Right lobe of liver (tissue), 6 donors: Measurements from ENCODE around the gene CAMKK1. TPM values are rescaled to one million over a fixed set of nuclear protein-coding genes. Genes with fewer than 3 reads are reported as not detected.

Experiments
- ATAC-seq, 4 donors: fragments of 200-7000 bp; cut with Tn5 transposase; one replicate each; pipeline ENCODE4 v1.9.1; 2020; ENCODE audit warnings: mild to moderate bottlenecking in 4 of 4, moderate library complexity in 4 of 4
- DNase-seq, 3 donors: peaks; one replicate each; pipeline ENCODE4 v3.0.0-alpha.2; 2020
- H3K27ac ChIP-seq, 3 donors: fragments of 200-600 bp; one replicate each; pipeline ENCODE4 v1.8.0; 2022
- H3K27me3 ChIP-seq, 2 donors: fragments of 200-600 bp; one replicate each; pipeline ENCODE4 v1.8.0; 2022
- H3K36me3 ChIP-seq, 4 donors: fragments of 200-600 bp; sonication (generic) in 1 of 4; one replicate each; pipeline versions ENCODE4 v1.5.1 to v1.8.0; 2017 to 2022; ENCODE audit warnings: control low read depth in 1 of 4
- H3K4me1 ChIP-seq, 4 donors: fragments of 200-600 bp; sonication (generic) in 1 of 4; one replicate each; pipeline versions ENCODE4 v1.5.1 to v1.8.0; 2017 to 2022; ENCODE audit warnings: control low read depth in 1 of 4
- H3K4me3 ChIP-seq, 3 donors: fragments of 200-600 bp; one replicate each; pipeline ENCODE4 v1.8.0; 2022
- H3K9me3 ChIP-seq, 4 donors: fragments of 200-600 bp; sonication (generic) in 1 of 4; one replicate each; pipeline versions ENCODE4 v1.5.1 to v1.8.0; 2017 to 2022; ENCODE audit warnings: control low read depth in 1 of 4
- POLR2A ChIP-seq: fragments of 450-650 bp; IDR thresholded peaks from one replicate; pipeline ENCODE4 v1.6.1; 2017; ENCODE audit warnings: antibody characterized with exemption, mild to moderate bottlenecking
- WGBS: methylation state at CpG from one replicate; pipeline ENCODE4 v1.1.6; 2018; ENCODE audit warnings: low coverage, low lambda C conversion rate; ENCODE audit not compliant: insufficient coverage; ENCODE audit errors: missing lambda C conversion rate; 5-methylcytosine and 5-hydroxymethylcytosine counted together
- intact Hi-C, 2 donors: fragments of 100-400 bp; cut with DNase I; formaldehyde crosslinking; loops; one replicate each; pipeline versions ENCODE4 v1.11.2 to v1.14.1; 2022
- total RNA-seq, 6 experiments: library from RNA; depleted of rRNA in 2 of 6; stranded (reverse); fragments of >200 nt in 2 of 6; fragmentation: NEBNext Ultra II Directional in 3 of 6; extraction: Animal tissue kit (Norgen Biotek cat#: 25700) in 3 of 6; gene quantifications; one replicate each; pipeline versions ENCODE4 v1.1.0 to v1.2.4, GENCODE V29; 2016 to 2023
- TF ChIP-seq, protein P1 (sequence below), 4 donors: fragments of 200-600 bp in 3 of 4; fragments of 450-650 bp in 1 of 4; IDR thresholded peaks; one replicate each; pipeline versions ENCODE4 v1.5.1 to v1.8.0; 2016 to 2022; ENCODE audit warnings: antibody characterized with exemption in 4 of 4, mild to moderate bottlenecking in 2 of 4
- donor health status: DM: no; HTN: yes; CAD: no.
- donor health status: DM: no; HTN: no; CAD: no.
- donor health status: DM: no; HTN: no; CAD: no.
- donor health status: DM: no; HTN: yes; CAD: no.
- donor health status: DM: no; HTN: yes; CAD: no.

The CAMKK1 gene
- total RNA-seq, 6 experiments from 2014 or later = 0.35 to 1.1 (median 0.47) TPM

DNA sequence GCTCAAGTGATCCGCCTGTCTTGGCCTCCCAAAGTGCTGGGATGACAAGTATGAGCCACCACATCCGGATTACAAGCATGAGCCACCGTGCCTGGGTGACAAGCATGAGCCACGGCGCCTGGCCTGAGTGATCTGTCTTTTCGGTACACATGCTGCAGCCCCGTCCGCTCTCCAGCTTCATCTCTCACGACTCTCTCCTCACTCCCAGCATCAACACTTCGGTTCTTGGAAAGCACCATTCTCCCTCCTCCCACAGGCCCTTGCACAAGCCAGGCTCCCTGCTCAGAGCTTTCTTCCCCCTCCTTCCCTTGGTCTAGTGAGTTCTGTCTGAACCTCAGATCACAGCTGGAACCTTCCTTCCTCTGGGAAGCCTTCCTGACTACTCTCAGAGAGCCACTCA lies 40.3 kb downstream of the CAMKK1 start:
- Histone ChIP-seq H3K4me3 (no peak overlapping the region), H3K27me3 (no peaks in the 10 kb centered on the region), H3K27ac (no peak overlapping the region), H3K9me3 (no peaks in the 10 kb centered on the region), H3K4me1 (no peaks in the 10 kb centered on the region), H3K36me3 (no peaks in the 10 kb centered on the region)
- TF ChIP-seq POLR2A = no peak
- TF ChIP-seq, protein P1, sequence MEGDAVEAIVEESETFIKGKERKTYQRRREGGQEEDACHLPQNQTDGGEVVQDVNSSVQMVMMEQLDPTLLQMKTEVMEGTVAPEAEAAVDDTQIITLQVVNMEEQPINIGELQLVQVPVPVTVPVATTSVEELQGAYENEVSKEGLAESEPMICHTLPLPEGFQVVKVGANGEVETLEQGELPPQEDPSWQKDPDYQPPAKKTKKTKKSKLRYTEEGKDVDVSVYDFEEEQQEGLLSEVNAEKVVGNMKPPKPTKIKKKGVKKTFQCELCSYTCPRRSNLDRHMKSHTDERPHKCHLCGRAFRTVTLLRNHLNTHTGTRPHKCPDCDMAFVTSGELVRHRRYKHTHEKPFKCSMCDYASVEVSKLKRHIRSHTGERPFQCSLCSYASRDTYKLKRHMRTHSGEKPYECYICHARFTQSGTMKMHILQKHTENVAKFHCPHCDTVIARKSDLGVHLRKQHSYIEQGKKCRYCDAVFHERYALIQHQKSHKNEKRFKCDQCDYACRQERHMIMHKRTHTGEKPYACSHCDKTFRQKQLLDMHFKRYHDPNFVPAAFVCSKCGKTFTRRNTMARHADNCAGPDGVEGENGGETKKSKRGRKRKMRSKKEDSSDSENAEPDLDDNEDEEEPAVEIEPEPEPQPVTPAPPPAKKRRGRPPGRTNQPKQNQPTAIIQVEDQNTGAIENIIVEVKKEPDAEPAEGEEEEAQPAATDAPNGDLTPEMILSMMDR (IDR thresholded peaks at IDR 0.05) = no peak
- ATAC-seq (no peak), DNase-seq (no peak)
- 76% methylated on average over 10 of the region's 10 CpGs for WGBS
- intact Hi-C loops = no loop called here

DNA sequence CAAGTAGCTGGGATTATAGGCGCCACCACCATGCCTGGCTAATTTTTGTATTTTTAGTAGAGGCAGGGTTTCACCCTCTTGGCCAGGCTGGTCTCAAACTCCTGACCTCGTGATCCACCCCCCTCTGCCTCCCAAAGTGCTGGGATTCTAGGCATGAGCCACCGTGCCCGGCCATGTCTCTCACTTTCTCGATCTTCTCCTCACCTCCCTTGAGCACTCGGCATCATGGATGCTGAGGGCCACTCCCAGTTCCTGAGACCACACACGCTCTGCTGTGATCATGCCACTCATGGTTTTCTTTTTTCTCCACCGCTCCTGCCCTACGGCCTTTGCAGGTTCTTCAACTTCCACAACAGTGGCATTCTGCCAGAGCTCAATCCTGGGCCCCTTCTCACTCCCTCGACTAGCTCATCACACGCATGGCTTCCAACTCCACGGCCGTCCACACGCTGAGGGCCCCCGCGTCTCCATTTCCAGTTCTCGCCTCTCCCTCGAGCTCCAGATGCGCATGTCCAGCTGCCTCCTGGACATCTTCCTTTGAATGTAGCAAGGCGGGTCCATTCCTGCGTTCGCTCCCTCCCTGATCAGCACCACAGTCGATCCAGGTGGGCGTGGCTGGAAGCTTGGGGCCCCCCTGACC lies 41.3 kb downstream of the CAMKK1 start:
- TF ChIP-seq POLR2A = no peak
- TF ChIP-seq, protein P1 (IDR thresholded peaks at IDR 0.05) = no peak
- intact Hi-C loops = no loop called here
- DNase-seq = no peak
- ATAC-seq = no peak
- no peak overlapping the region for H3K27ac ChIP-seq
- H3K4me3 ChIP-seq = no peak overlapping the region
- WGBS = 84% methylated on average over 19 of the region's 24 CpGs
- no peaks in the 10 kb centered on the region for H3K36me3 ChIP-seq
- H3K27me3 ChIP-seq = no peaks in the 10 kb centered on the region
- no peaks in the 10 kb centered on the region for H3K9me3 ChIP-seq
- no peaks in the 10 kb centered on the region for H3K4me1 ChIP-seq

GRCh38 chr17:3848229-3848835 lies 44.5 kb downstream of the CAMKK1 start:
- no peak overlapping the region for H3K27ac ChIP-seq
- no peaks in the 10 kb centered on the region for H3K9me3 ChIP-seq
- H3K4me1 ChIP-seq = peaks cover 0 to 13% (median 3%) of the 10 kb centered on the region in 4 donors
- 76% methylated on average over 4 of the region's 9 CpGs for WGBS
- no peak for ATAC-seq
- TF ChIP-seq, protein P1 (IDR thresholded peaks at IDR 0.05) = no peak
- no peak for TF ChIP-seq POLR2A
- no peak for DNase-seq
- peaks cover 0 to 2% (median 0%) of the 10 kb centered on the region in 4 donors for H3K36me3 ChIP-seq
- intact Hi-C loops = loop anchor here in 1 of 2 donors (10.0 kb wide), 1 partner anchor 114 kb away; no protein-coding TSS in a partner anchor
- H3K27me3 ChIP-seq = no peaks in the 10 kb centered on the region
- no peak overlapping the region for H3K4me3 ChIP-seq

DNA sequence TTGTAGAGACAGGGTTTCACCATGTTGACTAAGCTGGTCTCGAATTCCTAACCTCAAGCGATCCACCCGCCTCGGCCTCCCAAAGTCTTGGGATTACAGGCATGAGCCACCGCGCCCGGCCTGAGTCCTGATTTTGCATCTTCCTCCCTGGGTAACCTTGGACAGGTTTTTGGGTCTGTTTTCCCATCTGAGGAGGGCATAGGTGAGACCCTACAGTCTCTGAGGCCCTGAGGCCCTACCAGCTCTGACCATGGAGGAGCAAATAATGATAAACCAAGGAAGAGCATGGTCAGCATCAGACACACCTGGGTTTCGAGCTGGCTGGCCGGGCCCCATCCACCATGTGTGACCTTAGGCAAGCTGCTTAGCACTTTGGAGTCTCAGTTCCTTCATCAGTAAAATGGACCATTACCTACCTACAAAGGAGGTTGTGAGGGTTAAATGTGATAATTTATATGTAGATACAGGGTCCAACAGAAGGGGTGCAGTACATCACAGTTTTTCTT lies 45.6 kb downstream of the CAMKK1 start:
- intact Hi-C loops = loop anchor here in 1 of 2 donors (10.0 kb wide), 1 partner anchor 112 kb away; no protein-coding TSS in a partner anchor
- H3K4me3 ChIP-seq = no peak overlapping the region
- peaks cover 0 to 13% (median 3%) of the 10 kb centered on the region in 4 donors for H3K4me1 ChIP-seq
- H3K36me3 ChIP-seq = peaks cover 3 to 13% (median 5%) of the 10 kb centered on the region in 4 donors
- no peak for DNase-seq
- TF ChIP-seq, protein P1 (IDR thresholded peaks at IDR 0.05) = no peak
- H3K27ac ChIP-seq = no peak overlapping the region
- H3K27me3 ChIP-seq = no peaks in the 10 kb centered on the region
- no peak for ATAC-seq
- no peaks in the 10 kb centered on the region for H3K9me3 ChIP-seq
- WGBS = 80% methylated on average over 1 of the region's 9 CpGs
